Measurements from ENCODE around the gene THSD4. TPM values are rescaled to one million over a fixed set of nuclear protein-coding genes. Genes with fewer than 3 reads are reported as not detected.

The THSD4 gene
- total and polyA plus RNA-seq, 2 donors (not counting 1 experiment from before 2014, with no cell fraction given), result 43.1 to 95.5 TPM

DNA sequence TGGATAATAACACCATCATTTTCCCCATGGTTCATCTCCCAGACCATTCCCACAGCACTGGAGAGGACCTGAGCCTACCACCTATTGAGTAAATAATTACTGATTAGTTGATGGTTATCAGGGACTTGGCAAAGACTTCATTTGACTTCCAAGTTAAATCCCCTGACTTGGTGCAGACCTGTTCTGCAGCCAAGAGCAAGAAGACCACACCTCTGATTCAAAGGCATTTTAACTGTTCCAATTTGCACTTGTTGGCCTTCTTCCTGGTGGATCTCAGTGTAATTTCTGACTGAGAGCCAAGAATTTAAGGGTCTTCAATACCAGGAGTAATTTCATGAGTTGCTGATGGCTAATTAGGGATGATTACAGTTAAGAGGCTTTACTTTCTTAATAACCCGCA lies 24.0 kb downstream of the THSD4 start:
- Histone ChIP-seq H3K4me1 (ENCODE audit: control insufficient read depth, extremely low read depth, insufficient read depth, low read length) (peaks cover 10% of the 10 kb centered on the region), H3K79me2 (ENCODE audit: control insufficient read depth, insufficient read depth, low read length) (peaks cover 14% of the 10 kb centered on the region), H3K4me2 (ENCODE audit: extremely low read depth, insufficient read depth, low read length) (no peak overlapping the region), H3K36me3 (ENCODE audit: control insufficient read depth, insufficient read depth, low read length) (no peaks in the 10 kb centered on the region), H3K27ac (ENCODE audit: insufficient read depth, low read length) (no peak overlapping the region), H2AFZ (ENCODE audit: low read length) (no peak overlapping the region), H3K9me3 (ENCODE audit: control insufficient read depth, insufficient read depth, low read depth, low read length) (no peaks in the 10 kb centered on the region), H4K20me1 (ENCODE audit: control insufficient read depth, extremely low read depth, insufficient read depth, low read length) (no peaks in the 10 kb centered on the region), H3K9ac (ENCODE audit: insufficient read depth, low read length) (no peak overlapping the region), H3K4me3 (replicated peaks in 1 of 4; ENCODE audit: control extremely low read depth in 1 of 4, insufficient read depth in 1 of 4, low read depth in 3 of 4, low read length in 4 of 4) (no peak overlapping the region), H3K27me3 (ENCODE audit: control insufficient read depth, insufficient read depth, low read length) (no peaks in the 10 kb centered on the region)
- TF ChIP-seq EZH2 (IDR thresholded peaks at IDR 0.05; ENCODE audit: low read length, missing control alignments), result no peak
- TF ChIP-seq, protein P1, sequence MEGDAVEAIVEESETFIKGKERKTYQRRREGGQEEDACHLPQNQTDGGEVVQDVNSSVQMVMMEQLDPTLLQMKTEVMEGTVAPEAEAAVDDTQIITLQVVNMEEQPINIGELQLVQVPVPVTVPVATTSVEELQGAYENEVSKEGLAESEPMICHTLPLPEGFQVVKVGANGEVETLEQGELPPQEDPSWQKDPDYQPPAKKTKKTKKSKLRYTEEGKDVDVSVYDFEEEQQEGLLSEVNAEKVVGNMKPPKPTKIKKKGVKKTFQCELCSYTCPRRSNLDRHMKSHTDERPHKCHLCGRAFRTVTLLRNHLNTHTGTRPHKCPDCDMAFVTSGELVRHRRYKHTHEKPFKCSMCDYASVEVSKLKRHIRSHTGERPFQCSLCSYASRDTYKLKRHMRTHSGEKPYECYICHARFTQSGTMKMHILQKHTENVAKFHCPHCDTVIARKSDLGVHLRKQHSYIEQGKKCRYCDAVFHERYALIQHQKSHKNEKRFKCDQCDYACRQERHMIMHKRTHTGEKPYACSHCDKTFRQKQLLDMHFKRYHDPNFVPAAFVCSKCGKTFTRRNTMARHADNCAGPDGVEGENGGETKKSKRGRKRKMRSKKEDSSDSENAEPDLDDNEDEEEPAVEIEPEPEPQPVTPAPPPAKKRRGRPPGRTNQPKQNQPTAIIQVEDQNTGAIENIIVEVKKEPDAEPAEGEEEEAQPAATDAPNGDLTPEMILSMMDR (conservative IDR thresholded peaks at IDR 0.05 in 1 of 2, IDR thresholded peaks at IDR 0.05 in 1 of 2; ENCODE audit: low read depth in 1 of 2, low read length in 2 of 2), result no peak
- no peak for DNase-seq (ENCODE audit: low read depth in 2 of 2)

DNA sequence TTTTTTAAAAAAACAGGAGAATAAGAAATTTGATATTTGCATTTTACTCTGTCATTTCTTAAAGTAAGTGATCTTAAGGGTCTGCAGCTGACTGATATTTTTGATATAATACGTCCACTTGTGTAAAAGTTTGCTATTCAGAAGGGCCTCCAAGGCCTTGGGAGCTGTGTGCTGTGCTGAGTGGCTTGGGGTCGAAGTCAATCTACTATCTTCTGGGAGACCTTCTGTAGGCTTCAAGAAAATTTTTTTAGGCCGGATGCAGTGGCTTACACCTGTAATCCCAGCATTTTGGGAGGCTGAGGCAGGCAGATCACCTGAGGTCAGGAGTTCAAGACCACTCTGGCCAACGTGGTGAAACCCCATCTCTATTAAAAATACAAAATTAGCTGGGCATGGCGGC lies 26.3 kb downstream of the THSD4 start:
- Histone ChIP-seq H2AFZ (ENCODE audit: low read length) (no peak overlapping the region), H3K79me2 (ENCODE audit: control insufficient read depth, insufficient read depth, low read length) (peaks cover 8% of the 10 kb centered on the region), H3K4me1 (ENCODE audit: control insufficient read depth, extremely low read depth, insufficient read depth, low read length) (peaks cover 3% of the 10 kb centered on the region), H3K27ac (ENCODE audit: insufficient read depth, low read length) (no peak overlapping the region), H3K9me3 (ENCODE audit: control insufficient read depth, insufficient read depth, low read depth, low read length) (no peaks in the 10 kb centered on the region), H3K4me2 (ENCODE audit: extremely low read depth, insufficient read depth, low read length) (no peak overlapping the region), H3K4me3 (replicated peaks in 1 of 4; ENCODE audit: control extremely low read depth in 1 of 4, insufficient read depth in 1 of 4, low read depth in 3 of 4, low read length in 4 of 4) (no peak overlapping the region), H3K9ac (ENCODE audit: insufficient read depth, low read length) (no peak overlapping the region), H3K36me3 (ENCODE audit: control insufficient read depth, insufficient read depth, low read length) (no peaks in the 10 kb centered on the region), H3K27me3 (ENCODE audit: control insufficient read depth, insufficient read depth, low read length) (no peaks in the 10 kb centered on the region), H4K20me1 (ENCODE audit: control insufficient read depth, extremely low read depth, insufficient read depth, low read length) (no peaks in the 10 kb centered on the region)
- no peak for DNase-seq (ENCODE audit: low read depth in 2 of 2)
- TF ChIP-seq, protein P1 (conservative IDR thresholded peaks at IDR 0.05 in 1 of 2, IDR thresholded peaks at IDR 0.05 in 1 of 2; ENCODE audit: low read depth in 1 of 2, low read length in 2 of 2), result no peak
- no peak for TF ChIP-seq EZH2 (IDR thresholded peaks at IDR 0.05; ENCODE audit: low read length, missing control alignments)

DNA sequence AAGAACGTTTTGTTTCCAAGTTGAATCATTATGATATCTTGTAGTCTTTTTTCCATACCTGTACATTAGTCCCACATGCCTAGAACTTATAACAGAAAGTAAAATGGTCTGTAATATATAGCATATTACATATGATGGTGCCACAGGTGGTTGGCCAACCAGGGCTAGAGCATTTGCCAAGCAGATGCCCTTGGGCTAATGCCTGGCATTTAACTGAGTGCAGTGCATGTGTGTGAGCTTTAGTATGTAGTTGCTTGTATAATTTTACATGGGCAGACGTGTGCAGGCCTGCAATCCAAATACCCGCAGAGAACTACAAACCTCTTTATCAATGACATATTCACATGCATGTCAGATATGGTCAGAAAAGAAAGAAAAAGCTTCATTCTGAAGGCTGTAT lies 27.5 kb downstream of the THSD4 start:
- no peaks in the 10 kb centered on the region for H3K36me3 ChIP-seq (ENCODE audit: control insufficient read depth, insufficient read depth, low read length)
- H3K4me1 ChIP-seq (ENCODE audit: control insufficient read depth, extremely low read depth, insufficient read depth, low read length), result no peaks in the 10 kb centered on the region
- H2AFZ ChIP-seq (ENCODE audit: low read length), result no peak overlapping the region
- TF ChIP-seq, protein P1 (conservative IDR thresholded peaks at IDR 0.05 in 1 of 2, IDR thresholded peaks at IDR 0.05 in 1 of 2; ENCODE audit: low read depth in 1 of 2, low read length in 2 of 2), result no peak
- TF ChIP-seq EZH2 (IDR thresholded peaks at IDR 0.05; ENCODE audit: low read length, missing control alignments), result no peak
- no peaks in the 10 kb centered on the region for H3K9me3 ChIP-seq (ENCODE audit: control insufficient read depth, insufficient read depth, low read depth, low read length)
- no peak overlapping the region for H3K4me3 ChIP-seq (replicated peaks in 1 of 4; ENCODE audit: control extremely low read depth in 1 of 4, insufficient read depth in 1 of 4, low read depth in 3 of 4, low read length in 4 of 4)
- no peak overlapping the region for H3K4me2 ChIP-seq (ENCODE audit: extremely low read depth, insufficient read depth, low read length)
- H3K79me2 ChIP-seq (ENCODE audit: control insufficient read depth, insufficient read depth, low read length), result peaks cover 3% of the 10 kb centered on the region
- no peak overlapping the region for H3K27ac ChIP-seq (ENCODE audit: insufficient read depth, low read length)
- no peaks in the 10 kb centered on the region for H4K20me1 ChIP-seq (ENCODE audit: control insufficient read depth, extremely low read depth, insufficient read depth, low read length)
- no peak overlapping the region for H3K9ac ChIP-seq (ENCODE audit: insufficient read depth, low read length)
- DNase-seq (ENCODE audit: low read depth in 2 of 2), result no peak
- no peaks in the 10 kb centered on the region for H3K27me3 ChIP-seq (ENCODE audit: control insufficient read depth, insufficient read depth, low read length)

Data from fibroblast of lung (primary cell).